ENCODE measurements around the gene GADL1. TPM values are rescaled to one million over a fixed set of nuclear protein-coding genes. Genes with fewer than 3 reads are reported as not detected.

Gene GADL1
- total RNA-seq, 1 experiment from 2014 or later: not detected

DNA sequence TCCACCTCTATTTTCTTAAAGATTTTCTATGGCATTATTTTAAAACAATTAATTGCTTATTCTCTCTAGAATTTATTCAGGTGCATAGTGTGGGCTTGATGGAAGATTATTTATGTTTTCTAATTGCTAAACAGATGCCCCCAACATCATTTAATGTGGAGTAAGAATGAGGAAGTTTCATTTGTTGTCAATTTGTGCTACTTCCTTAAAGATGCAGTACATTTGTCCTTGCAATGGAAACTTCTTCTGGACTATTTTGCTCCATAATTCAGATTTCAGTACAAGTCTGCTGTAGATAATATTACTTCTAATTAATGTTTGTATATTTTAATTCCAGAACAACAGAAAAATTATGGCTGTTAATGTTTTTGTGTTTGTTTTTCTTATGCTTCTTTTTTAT is 183.3 kb downstream of the GADL1 start:
- RAD21 ChIA-PET (ENCODE audit: low non-redundant PET in 1 of 2, low total read pairs in 2 of 2, uncharacterized antibody in 2 of 2, unreplicated experiment in 2 of 2): no interaction called here
- CTCF ChIA-PET: no interaction called here
- no peak overlapping the region for H3K4me3 ChIP-seq (replicated peaks in 1 of 2; ENCODE audit: low read depth in 1 of 2, low read length in 2 of 2)
- no peak for TF ChIP-seq YY1 (IDR thresholded peaks at IDR 0.05; ENCODE audit: extremely low read depth, insufficient replicate concordance, low read depth, low read length)
- TF ChIP-seq TCF7L2 (IDR thresholded peaks at IDR 0.05; ENCODE audit: borderline replicate concordance, extremely low read depth, insufficient read depth, insufficient read length): no peak
- no peak for TF ChIP-seq CEBPB (IDR thresholded peaks at IDR 0.05; ENCODE audit: low read depth)
- TF ChIP-seq SP1 (IDR thresholded peaks at IDR 0.05; ENCODE audit: low read depth): no peak
- TF ChIP-seq EGR1 (IDR thresholded peaks at IDR 0.05; ENCODE audit: low read depth): no peak
- TF ChIP-seq ELF1 (IDR thresholded peaks at IDR 0.05; ENCODE audit: borderline replicate concordance, low read depth): no peak
- no peak for TF ChIP-seq SRF (IDR thresholded peaks at IDR 0.05; ENCODE audit: low read depth)
- TF ChIP-seq POLR2AphosphoS5 (IDR thresholded peaks at IDR 0.05; ENCODE audit: low read depth, low read length): no peak
- TF ChIP-seq, protein P1, sequence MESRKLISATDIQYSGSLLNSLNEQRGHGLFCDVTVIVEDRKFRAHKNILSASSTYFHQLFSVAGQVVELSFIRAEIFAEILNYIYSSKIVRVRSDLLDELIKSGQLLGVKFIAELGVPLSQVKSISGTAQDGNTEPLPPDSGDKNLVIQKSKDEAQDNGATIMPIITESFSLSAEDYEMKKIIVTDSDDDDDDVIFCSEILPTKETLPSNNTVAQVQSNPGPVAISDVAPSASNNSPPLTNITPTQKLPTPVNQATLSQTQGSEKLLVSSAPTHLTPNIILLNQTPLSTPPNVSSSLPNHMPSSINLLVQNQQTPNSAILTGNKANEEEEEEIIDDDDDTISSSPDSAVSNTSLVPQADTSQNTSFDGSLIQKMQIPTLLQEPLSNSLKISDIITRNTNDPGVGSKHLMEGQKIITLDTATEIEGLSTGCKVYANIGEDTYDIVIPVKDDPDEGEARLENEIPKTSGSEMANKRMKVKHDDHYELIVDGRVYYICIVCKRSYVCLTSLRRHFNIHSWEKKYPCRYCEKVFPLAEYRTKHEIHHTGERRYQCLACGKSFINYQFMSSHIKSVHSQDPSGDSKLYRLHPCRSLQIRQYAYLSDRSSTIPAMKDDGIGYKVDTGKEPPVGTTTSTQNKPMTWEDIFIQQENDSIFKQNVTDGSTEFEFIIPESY (IDR thresholded peaks at IDR 0.05; ENCODE audit: extremely low read depth, insufficient replicate concordance, low read length): no peak
- no peak for TF ChIP-seq EZH2phosphoT487 (IDR thresholded peaks at IDR 0.05; ENCODE audit: borderline replicate concordance)
- TF ChIP-seq, protein P2, sequence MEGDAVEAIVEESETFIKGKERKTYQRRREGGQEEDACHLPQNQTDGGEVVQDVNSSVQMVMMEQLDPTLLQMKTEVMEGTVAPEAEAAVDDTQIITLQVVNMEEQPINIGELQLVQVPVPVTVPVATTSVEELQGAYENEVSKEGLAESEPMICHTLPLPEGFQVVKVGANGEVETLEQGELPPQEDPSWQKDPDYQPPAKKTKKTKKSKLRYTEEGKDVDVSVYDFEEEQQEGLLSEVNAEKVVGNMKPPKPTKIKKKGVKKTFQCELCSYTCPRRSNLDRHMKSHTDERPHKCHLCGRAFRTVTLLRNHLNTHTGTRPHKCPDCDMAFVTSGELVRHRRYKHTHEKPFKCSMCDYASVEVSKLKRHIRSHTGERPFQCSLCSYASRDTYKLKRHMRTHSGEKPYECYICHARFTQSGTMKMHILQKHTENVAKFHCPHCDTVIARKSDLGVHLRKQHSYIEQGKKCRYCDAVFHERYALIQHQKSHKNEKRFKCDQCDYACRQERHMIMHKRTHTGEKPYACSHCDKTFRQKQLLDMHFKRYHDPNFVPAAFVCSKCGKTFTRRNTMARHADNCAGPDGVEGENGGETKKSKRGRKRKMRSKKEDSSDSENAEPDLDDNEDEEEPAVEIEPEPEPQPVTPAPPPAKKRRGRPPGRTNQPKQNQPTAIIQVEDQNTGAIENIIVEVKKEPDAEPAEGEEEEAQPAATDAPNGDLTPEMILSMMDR (IDR thresholded peaks at IDR 0.05 in 2 of 3, conservative IDR thresholded peaks at IDR 0.05 in 1 of 3; ENCODE audit: borderline replicate concordance in 1 of 3, insufficient read depth in 1 of 3, low read depth in 2 of 3, low read length in 2 of 3): no peak
- TF ChIP-seq CBX3 (IDR thresholded peaks at IDR 0.05; ENCODE audit: low read depth): no peak
- no peak for TF ChIP-seq EZH2 (IDR thresholded peaks at IDR 0.05)
- no peak for TF ChIP-seq SIN3A (IDR thresholded peaks at IDR 0.05; ENCODE audit: low read depth)
- TF ChIP-seq, protein P3, sequence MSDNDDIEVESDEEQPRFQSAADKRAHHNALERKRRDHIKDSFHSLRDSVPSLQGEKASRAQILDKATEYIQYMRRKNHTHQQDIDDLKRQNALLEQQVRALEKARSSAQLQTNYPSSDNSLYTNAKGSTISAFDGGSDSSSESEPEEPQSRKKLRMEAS (IDR thresholded peaks at IDR 0.05): no peak
- TF ChIP-seq, protein P4, sequence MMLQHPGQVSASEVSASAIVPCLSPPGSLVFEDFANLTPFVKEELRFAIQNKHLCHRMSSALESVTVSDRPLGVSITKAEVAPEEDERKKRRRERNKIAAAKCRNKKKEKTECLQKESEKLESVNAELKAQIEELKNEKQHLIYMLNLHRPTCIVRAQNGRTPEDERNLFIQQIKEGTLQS (IDR thresholded peaks at IDR 0.05): no peak
- TF ChIP-seq, protein P5, sequence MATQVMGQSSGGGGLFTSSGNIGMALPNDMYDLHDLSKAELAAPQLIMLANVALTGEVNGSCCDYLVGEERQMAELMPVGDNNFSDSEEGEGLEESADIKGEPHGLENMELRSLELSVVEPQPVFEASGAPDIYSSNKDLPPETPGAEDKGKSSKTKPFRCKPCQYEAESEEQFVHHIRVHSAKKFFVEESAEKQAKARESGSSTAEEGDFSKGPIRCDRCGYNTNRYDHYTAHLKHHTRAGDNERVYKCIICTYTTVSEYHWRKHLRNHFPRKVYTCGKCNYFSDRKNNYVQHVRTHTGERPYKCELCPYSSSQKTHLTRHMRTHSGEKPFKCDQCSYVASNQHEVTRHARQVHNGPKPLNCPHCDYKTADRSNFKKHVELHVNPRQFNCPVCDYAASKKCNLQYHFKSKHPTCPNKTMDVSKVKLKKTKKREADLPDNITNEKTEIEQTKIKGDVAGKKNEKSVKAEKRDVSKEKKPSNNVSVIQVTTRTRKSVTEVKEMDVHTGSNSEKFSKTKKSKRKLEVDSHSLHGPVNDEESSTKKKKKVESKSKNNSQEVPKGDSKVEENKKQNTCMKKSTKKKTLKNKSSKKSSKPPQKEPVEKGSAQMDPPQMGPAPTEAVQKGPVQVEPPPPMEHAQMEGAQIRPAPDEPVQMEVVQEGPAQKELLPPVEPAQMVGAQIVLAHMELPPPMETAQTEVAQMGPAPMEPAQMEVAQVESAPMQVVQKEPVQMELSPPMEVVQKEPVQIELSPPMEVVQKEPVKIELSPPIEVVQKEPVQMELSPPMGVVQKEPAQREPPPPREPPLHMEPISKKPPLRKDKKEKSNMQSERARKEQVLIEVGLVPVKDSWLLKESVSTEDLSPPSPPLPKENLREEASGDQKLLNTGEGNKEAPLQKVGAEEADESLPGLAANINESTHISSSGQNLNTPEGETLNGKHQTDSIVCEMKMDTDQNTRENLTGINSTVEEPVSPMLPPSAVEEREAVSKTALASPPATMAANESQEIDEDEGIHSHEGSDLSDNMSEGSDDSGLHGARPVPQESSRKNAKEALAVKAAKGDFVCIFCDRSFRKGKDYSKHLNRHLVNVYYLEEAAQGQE (IDR thresholded peaks at IDR 0.05; ENCODE audit: low read depth): no peak
- POLR2A ChIA-PET: no interaction called here
- no peak overlapping the region for H3K9ac ChIP-seq (ENCODE audit: low read length)
- no peaks in the 10 kb centered on the region for H3K9me2 ChIP-seq (ENCODE audit: insufficient read depth)
- no peak overlapping the region for H2AFZ ChIP-seq (ENCODE audit: low read depth, low read length, poor library complexity, severe bottlenecking)
- H3K79me2 ChIP-seq (ENCODE audit: insufficient read depth, low read length): no peaks in the 10 kb centered on the region
- intact Hi-C loops (cut with micrococcal nuclease): no loop called here
- no peak overlapping the region for H3K4me2 ChIP-seq (ENCODE audit: low read length)
- no peaks in the 10 kb centered on the region for H3K36me3 ChIP-seq (ENCODE audit: control insufficient read depth in 1 of 2, insufficient read depth in 2 of 2, low read length in 2 of 2)
- no peak for DNase-seq (ENCODE audit: low read depth, low spot score)
- peaks cover 0 to 5% of the 10 kb centered on the region in 2 experiments; a peak in 1 of 4 replicates for H3K4me1 ChIP-seq (ENCODE audit: control insufficient read depth in 1 of 2, insufficient read depth in 2 of 2, low read length in 2 of 2)
- no peak for ATAC-seq
- BruUV-seq (replicated peaks): no TSS peak
- H4K20me1 ChIP-seq (ENCODE audit: insufficient read depth): no peaks in the 10 kb centered on the region
- H3K27ac ChIP-seq (ENCODE audit: low read depth, low read length): no peak overlapping the region
- no peaks in the 10 kb centered on the region for H3K27me3 ChIP-seq (ENCODE audit: insufficient read depth, low read length)
- H3K9me3 ChIP-seq (ENCODE audit: control insufficient read depth in 1 of 2, insufficient read depth in 1 of 2, low read depth in 1 of 2, low read length in 2 of 2): no peaks in the 10 kb centered on the region
